ENCODE results near the gene NGF.

NGF gene

GRCh38 chr1:115347282-115347681 lies 9.2 kb upstream of the NGF start:
- H3K27ac ChIP-seq = no peak overlapping the region
- TF ChIP-seq ZFX (IDR thresholded peaks at IDR 0.05) = no peak
- TF ChIP-seq, protein P1, sequence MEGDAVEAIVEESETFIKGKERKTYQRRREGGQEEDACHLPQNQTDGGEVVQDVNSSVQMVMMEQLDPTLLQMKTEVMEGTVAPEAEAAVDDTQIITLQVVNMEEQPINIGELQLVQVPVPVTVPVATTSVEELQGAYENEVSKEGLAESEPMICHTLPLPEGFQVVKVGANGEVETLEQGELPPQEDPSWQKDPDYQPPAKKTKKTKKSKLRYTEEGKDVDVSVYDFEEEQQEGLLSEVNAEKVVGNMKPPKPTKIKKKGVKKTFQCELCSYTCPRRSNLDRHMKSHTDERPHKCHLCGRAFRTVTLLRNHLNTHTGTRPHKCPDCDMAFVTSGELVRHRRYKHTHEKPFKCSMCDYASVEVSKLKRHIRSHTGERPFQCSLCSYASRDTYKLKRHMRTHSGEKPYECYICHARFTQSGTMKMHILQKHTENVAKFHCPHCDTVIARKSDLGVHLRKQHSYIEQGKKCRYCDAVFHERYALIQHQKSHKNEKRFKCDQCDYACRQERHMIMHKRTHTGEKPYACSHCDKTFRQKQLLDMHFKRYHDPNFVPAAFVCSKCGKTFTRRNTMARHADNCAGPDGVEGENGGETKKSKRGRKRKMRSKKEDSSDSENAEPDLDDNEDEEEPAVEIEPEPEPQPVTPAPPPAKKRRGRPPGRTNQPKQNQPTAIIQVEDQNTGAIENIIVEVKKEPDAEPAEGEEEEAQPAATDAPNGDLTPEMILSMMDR (conservative IDR thresholded peaks at IDR 0.05) = no peak

- TF ChIP-seq, protein P1 (conservative IDR thresholded peaks at IDR 0.05) = no peak
- TF ChIP-seq ZFX (IDR thresholded peaks at IDR 0.05) = no peak
- no peak overlapping the region for H3K27ac ChIP-seq
Observed at GRCh38 chr1:115343200-115343737, 5.2 kb upstream of the NGF start.

DNA sequence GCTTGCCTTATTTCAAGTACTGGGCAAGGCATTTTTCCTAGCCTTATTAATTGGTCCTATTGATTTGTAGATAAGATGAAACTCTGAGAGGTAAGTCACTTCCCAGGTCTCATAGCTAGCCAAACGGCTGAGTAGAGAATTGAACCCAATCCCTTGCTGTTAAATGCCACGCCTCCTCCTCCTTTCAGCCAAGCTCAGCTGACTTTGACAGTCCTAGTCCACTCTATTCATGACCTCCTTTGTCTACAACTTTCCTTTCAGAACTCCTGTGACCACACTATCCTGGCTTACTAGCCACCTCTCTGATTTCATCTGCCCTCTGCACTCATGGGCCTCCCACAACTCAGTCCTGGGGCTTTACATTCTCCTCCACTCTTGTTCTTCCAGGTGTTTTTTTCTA lies 3.9 kb upstream of the NGF start:
- TF ChIP-seq, protein P1 (conservative IDR thresholded peaks at IDR 0.05) = no peak
- no peak for TF ChIP-seq ZFX (IDR thresholded peaks at IDR 0.05)
- no peak overlapping the region for H3K27ac ChIP-seq

GRCh38 chr1:115340879-115341278 lies 2.8 kb upstream of the NGF start:
- H3K27ac ChIP-seq = no peak overlapping the region
- TF ChIP-seq ZFX (IDR thresholded peaks at IDR 0.05) = no peak
- TF ChIP-seq, protein P1 (conservative IDR thresholded peaks at IDR 0.05) = no peak

DNA sequence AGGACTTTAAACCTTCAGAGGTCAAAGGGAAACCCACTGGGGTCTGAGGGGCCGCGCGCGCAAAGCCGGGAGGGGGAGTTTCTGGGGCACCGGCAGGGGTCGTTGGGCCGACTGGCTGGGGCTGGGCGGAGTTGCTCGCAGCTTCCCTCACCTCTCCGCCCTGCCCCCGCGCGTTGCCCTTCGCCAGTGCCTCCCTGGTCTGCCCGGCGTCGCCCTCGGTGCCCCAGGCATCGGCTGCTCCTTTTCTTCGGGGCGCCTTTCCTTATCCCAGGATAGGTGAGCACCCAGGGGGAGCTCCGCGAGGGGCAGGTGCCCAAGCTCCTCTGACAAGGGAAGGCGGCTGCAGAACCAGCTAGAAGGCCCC lies 390 bp upstream of the NGF start:
- TF ChIP-seq, protein P1 (conservative IDR thresholded peaks at IDR 0.05) = no peak
- no peak for TF ChIP-seq ZFX (IDR thresholded peaks at IDR 0.05)
- H3K27ac ChIP-seq = no peak overlapping the region

DNA sequence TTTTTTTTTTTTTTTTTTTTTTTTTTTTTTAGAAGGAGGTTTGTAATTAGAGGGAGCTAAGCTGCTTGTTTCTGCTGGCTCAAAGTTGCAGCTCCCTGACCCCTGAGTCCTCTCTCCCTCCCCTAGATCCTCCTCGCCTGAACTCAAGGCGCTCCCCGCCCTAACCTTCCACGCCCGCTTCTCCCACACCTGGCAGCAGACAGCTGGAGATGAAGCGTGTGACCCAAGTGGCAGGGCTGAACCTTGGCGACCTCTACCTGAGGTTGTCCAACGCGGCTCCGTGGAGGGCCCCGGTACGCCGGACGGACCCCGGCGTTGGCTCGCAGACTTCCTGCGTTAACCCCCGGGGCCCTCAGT lies 795 bp downstream of the NGF start:
- TF ChIP-seq ZFX (IDR thresholded peaks at IDR 0.05) = no peak
- TF ChIP-seq, protein P1 (conservative IDR thresholded peaks at IDR 0.05) = no peak
- no peak overlapping the region for H3K27ac ChIP-seq

GRCh38 chr1:115336741-115337140 lies 1.3 kb downstream of the NGF start:
- TF ChIP-seq, protein P1 (conservative IDR thresholded peaks at IDR 0.05) = no peak
- TF ChIP-seq ZFX (IDR thresholded peaks at IDR 0.05) = no peak
- H3K27ac ChIP-seq = no peak overlapping the region
